OCI-LY7 (cell line): ENCODE measurements around the gene GAS1.

Source experiments
- EZH2phosphoT487 ChIP-seq: fragments of 200-600 bp; sonication (generic); IDR thresholded peaks from 2 replicates; pipeline ENCODE4 v1.6.1; 2018; ENCODE audit warnings: low read depth, borderline replicate concordance, mild to moderate bottlenecking, mixed run types, antibody characterized with exemption, low read length, moderate library complexity, mixed read lengths
- TF ChIP-seq, protein P1 (sequence below): fragments of 200-600 bp; sonication (generic); conservative IDR thresholded peaks from 2 replicates; pipeline ENCODE4 v1.5.1; 2014; ENCODE audit warnings: mild to moderate bottlenecking, antibody characterized with exemption, low read length, moderate library complexity, mixed read lengths

DNA sequence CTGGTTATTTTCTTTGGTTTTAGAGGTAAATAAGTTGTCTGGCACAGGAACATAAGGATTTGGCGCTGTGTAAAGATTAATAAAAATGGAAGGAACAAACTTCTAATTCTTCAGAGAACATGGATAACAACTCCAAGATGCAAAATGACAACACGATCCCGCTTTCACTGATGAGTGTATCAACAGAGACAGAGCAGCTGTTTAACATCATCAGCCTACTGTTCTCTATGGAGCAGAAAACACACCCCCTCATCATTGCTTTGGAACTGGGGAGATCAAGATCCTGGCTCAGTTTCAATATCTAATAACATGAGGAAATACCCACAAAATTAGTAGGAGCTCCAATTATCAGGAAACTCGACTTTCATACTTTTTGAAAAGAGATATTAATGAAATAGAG, 8.3 kb upstream of the GAS1 start:
- TF ChIP-seq, protein P1, sequence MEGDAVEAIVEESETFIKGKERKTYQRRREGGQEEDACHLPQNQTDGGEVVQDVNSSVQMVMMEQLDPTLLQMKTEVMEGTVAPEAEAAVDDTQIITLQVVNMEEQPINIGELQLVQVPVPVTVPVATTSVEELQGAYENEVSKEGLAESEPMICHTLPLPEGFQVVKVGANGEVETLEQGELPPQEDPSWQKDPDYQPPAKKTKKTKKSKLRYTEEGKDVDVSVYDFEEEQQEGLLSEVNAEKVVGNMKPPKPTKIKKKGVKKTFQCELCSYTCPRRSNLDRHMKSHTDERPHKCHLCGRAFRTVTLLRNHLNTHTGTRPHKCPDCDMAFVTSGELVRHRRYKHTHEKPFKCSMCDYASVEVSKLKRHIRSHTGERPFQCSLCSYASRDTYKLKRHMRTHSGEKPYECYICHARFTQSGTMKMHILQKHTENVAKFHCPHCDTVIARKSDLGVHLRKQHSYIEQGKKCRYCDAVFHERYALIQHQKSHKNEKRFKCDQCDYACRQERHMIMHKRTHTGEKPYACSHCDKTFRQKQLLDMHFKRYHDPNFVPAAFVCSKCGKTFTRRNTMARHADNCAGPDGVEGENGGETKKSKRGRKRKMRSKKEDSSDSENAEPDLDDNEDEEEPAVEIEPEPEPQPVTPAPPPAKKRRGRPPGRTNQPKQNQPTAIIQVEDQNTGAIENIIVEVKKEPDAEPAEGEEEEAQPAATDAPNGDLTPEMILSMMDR, result no peak
- TF ChIP-seq EZH2phosphoT487, result no peak
